ENCODE results near the gene RAD52.
A peak's percentile ranks its signal among the peaks of the same experiment; 100 is the strongest.
"Not testable (repeated sequence)": the region's sequence is repeated elsewhere in the genome, so short reads cannot be mapped to it uniquely, and the experiment has no call there.

The RAD52 gene

GRCh38 chr12:966724-967123 lies 17.2 kb upstream of the RAD52 start:
- DNase-seq: no peak

GRCh38 chr12:958588-959123 lies 9.2 kb upstream of the RAD52 start:
- DNase-seq: no peak

DNA sequence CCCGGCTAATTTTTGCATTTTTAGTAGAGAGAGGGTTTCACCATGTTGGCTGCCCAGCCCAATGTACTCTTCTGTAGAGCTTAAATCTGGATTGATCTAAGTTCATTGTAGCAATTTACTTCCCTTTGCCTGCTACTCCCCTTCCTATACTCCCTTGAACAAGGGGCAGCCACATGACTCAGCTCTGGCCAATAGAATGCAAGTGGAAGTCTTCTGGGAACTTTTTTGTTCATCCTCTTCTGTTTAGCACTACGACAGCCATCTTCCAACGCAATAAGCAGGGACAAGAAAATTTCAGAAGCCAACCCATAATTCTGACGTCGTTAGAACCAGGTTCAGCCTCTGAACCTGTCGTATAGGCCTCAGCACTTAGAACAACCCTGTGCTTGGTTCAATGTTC lies 6.4 kb upstream of the RAD52 start:
- DNase-seq: no peak

GRCh38 chr12:954741-955140 lies 5.2 kb upstream of the RAD52 start:
- no peak for DNase-seq

GRCh38 chr12:953776-954175 lies 4.3 kb upstream of the RAD52 start:
- DNase-seq: peak; percentile 73

GRCh38 chr12:951176-951575 lies 1.7 kb upstream of the RAD52 start:
- DNase-seq: no peak

- DNase-seq: no peak
Measured at GRCh38 chr12:948238-948637, 1.3 kb downstream of the RAD52 start.

GRCh38 chr12:946631-947030 lies 2.9 kb downstream of the RAD52 start:
- no peak for DNase-seq

- DNase-seq: no peak
Measured at GRCh38 chr12:946212-946611, 3.3 kb downstream of the RAD52 start.

- no peak for DNase-seq
Measured at GRCh38 chr12:944211-944610, 5.3 kb downstream of the RAD52 start.

- DNase-seq: no peak
Measured at GRCh38 chr12:943051-943450, 6.4 kb downstream of the RAD52 start.

DNA sequence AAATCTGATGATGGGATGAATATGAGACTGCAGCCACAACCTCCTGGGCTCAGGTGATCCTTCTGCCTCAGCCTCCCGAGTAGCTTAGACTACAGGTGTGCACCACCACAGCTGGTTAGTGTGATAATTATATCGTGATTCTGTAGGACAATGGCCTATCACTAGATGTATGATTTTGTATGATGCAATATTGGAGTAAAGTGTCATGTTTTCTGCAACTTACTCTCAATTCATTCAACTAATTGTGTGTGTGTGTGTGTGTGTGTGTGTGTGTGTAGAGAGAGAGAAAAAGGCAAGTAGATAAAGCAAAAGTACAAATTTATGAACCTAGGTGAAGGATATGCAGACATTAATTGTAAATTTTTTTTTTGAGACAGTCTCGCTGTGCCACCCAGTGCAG lies 10.7 kb downstream of the RAD52 start:
- DNase-seq: no peak

GRCh38 chr12:936377-937345 lies 12.8 kb downstream of the RAD52 start:
- no peak for DNase-seq

GRCh38 chr12:935891-936290 lies 13.6 kb downstream of the RAD52 start:
- not testable (repeated sequence) for DNase-seq

GRCh38 chr12:931591-931990 lies 17.9 kb downstream of the RAD52 start:
- DNase-seq: no peak

DNA sequence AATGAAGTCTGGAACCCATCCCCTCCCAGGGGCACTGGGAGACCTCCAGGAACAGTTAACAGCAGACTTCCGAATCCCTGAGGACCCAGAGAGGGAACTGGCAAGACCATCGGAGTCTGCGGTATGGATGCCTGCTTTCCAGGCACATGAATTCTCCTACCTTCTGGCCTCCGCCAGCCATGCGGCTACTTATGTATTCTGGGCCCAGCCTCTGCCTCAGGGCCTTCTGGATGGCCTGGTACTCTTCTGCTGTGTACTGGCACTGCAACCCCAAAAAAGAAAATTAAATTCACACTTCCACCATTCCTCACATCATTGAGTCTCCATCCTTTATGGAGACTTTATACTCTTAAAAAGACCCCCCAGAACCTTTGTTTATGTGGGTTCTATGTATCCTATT lies 18.4 kb downstream of the RAD52 start:
- DNase-seq: no peak

GRCh38 chr12:926641-927040 lies 22.9 kb downstream of the RAD52 start:
- DNase-seq: no peak

- no peak for DNase-seq
Measured at GRCh38 chr12:922285-922684, 27.2 kb downstream of the RAD52 start.

- no peak for DNase-seq
Measured at GRCh38 chr12:920676-921075, 28.8 kb downstream of the RAD52 start.

GRCh38 chr12:916712-917445 lies 32.6 kb downstream of the RAD52 start:
- no peak for DNase-seq

DNA sequence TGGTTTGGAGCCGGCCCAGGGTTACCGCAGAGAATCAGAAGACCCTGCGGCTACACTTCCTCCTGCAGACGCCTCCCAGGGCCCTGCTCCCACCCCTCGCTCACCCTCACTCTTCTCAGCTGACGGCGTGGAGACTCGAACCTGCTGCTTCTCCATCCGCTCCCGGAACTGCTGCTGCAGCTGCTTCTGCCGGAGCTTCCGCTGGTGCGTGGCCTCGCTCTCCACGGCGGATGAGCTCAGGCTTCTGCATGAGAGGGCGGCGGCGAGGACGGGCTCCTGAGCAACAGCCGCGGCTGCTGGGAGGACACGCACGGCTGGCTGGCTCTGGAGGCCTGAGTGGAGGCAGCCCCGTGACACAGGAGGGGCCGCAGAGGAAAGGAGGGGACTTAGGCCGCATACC lies 33.3 kb downstream of the RAD52 start:
- DNase-seq: no peak

DNA sequence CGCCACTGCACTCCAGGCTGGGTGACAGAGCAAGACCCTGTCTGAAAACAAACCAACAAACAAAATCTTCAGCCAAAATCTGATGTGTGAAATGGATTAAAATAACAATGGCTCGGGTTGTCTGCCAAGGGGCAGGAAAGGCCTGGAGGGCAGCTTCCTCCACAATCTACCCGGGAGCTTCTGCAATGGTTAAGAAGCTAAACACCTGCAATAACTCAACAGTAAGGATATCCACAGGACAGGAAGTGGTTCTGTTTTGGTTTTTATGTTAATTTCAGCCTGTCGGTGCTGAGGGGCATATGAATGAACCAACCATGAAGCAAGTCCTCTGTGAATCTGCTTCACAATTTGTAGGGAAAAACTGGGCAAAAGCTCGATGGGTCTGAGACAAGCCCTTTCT lies 34.4 kb downstream of the RAD52 start:
- DNase-seq: no peak

- no peak for DNase-seq
Measured at GRCh38 chr12:913919-914698, 35.4 kb downstream of the RAD52 start.

Data from NCI-H446 (cell line).